Activated T-helper 1 cell treated with anti-CD3 and anti-CD28 coated beads, Interleukin-2, amount 50 U/mL, for 16 hours (primary cell): ENCODE results near the gene SCRN2.

Experiments
- DNase-seq, 2 donors: peaks; one replicate each; pipeline ENCODE4 v3.0.0-alpha.2; 2020; ENCODE audit warnings: low read depth in 1 of 2, low spot score in 1 of 2

SCRN2 gene

GRCh38 chr17:47806913-47807255 lies 34.2 kb downstream of the SCRN2 start:
- no peak for DNase-seq

DNA sequence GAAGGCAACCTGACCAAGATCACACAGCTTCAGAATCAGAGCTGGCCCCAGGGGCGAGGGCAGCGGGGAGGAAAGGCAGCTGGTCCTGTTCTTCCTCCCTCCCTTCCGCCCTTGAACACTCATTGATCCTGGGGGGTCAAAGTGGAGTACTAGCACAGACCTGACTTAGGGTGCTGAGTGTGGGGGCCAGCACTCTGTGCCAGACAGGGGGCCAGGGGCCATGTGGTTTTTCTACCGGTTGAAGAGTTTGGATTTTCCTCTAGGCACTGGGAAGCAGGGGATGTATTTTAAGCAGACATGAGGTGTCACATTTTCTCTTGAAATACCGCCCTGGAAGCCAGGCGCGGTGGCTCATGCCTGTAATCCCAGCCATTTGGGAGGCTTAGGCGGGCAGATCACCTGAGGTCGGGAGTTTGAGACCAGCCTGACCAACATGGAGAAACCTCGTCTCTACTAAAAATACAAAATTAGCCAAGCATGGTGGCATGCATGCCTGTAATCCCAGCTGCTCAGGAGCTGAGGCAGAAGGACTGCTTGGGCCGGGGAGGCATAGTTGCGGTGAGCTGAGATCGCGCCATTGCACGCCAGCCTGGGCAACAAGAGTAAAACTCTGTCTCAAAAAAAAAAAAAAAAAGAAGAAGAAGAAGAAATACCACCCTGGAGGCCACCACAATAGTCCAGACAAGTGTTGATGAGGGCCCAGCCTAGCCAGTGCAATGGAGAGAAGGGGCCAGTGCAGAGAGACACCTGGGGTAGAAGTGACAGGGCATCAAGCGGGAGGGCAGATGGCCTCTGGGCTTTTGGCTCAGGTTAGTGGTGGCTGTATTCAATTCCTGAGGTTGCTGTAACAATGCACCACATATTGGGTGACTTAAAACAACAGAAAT lies 34.8 kb downstream of the SCRN2 start:
- no peak for DNase-seq

DNA sequence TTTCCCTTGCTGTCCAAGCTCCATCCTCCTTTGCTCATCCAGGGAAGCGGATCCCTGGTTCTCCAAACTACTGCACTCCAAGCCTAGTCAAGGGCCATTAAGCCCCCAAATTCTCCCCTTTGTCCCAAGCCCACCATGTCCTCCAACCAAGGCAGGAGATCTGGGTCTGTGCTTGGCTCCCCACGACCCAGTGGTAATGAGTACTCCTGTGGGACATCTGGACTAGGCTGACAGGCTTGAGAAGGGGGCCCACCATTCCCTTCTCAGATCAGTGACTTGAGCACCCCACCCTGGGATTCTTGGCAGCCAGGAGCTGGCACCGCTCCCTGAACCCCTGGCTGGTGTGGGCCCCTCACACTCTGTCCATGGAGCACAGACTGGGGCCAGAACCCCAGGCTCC lies 36.6 kb downstream of the SCRN2 start:
- no peak for DNase-seq

DNA sequence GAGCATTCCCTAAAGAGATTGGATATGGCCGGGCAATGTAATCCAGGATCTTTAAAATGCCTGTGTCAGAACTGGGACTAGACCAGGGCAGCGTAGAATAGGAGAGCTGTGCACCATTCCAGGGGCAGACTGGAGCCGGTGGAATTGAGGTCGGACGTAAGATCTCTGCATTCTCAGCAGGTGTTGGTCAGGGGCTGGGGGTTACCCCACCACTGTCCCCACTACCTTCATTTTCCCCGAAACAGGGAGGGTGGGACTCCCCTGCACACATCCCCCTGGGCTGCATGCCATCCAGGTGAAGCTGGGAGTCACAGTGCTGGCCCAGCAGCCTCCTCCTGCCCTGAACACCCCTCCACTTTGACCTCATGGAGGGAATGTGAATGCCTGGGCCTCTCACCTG lies 37.3 kb downstream of the SCRN2 start:
- DNase-seq: no peak

GRCh38 chr17:47803201-47803600 lies 37.9 kb downstream of the SCRN2 start:
- DNase-seq: no peak

GRCh38 chr17:47802341-47803022 lies 38.6 kb downstream of the SCRN2 start:
- peak in 1 of 2 donors; percentile 25 for DNase-seq

DNA sequence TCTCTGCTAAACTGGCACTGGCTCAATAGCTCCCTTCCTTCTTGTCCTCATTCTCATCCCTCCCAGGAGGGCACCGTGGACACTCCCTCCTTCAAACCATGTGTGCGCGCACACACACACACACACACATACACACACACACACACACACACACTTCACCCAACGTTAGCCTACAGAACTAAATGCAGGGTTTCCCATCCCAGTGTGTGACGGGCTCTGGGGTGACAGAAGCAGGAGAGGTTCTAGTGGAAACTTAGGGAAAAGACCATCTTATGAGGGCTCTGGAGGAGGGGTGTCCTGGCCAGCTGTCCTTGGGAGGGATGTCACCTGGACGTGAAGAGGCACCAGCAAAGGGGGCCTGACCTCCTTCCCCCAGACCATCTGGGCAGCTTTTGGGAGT lies 39.2 kb downstream of the SCRN2 start:
- DNase-seq: no peak

GRCh38 chr17:47801176-47801765 lies 39.8 kb downstream of the SCRN2 start:
- no peak for DNase-seq

GRCh38 chr17:47800686-47801085 lies 40.4 kb downstream of the SCRN2 start:
- DNase-seq: no peak

DNA sequence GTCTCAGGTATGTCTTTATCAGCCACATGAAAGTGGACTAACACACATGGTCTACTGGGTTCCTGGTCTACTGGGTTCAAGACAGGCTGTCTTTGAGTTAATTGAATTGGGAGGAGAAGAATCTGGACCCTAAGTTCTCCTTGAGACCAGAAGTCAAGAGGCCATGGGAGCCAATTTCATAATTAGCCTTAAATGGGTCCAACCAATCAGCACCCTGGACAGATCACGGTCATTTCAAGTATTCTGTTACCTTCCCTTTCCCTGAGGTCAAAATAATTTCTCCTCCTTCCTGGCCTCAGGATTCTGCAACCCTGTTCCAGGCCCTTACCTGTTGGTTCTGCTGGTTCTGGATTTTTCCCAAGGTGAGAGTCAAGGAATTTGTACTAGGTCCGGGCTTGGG lies 43.3 kb downstream of the SCRN2 start:
- no peak for DNase-seq

DNA sequence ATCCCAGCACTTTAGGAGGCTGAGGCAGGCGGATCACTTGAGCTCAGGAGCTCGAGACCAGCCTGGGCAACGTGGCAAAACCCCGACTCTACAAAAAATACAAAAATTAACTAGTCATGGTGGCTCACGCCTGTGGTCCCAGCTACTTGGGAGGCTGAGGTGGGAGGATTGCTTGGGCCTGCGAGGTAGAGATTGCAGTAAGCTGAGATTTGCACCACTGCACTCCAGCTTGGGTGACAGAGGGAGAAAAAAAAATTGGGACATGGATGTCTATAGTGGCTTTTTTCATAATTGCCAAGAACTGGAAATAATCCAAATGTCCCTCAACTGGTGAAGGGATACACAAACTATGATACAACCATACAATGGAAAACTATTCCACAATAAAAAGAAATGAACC lies 48.1 kb downstream of the SCRN2 start:
- DNase-seq: no peak

DNA sequence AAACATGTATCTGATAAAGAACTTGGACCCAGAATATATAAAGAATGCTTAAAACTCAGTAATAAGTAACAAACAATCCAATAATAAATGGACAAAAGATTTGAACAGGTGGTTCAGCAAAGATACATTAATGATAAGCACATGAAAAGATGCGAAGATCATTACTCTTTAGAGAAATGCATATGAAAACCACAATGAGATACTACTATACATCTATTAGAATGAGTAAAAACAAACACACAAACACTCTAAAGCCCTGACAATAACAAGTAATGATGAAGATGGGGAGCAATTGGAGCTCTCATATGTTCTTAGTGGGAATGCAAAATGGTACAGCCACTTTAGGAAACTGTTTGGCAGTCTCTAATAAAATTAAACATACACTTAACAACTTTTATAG lies 48.6 kb downstream of the SCRN2 start:
- DNase-seq: no peak

DNA sequence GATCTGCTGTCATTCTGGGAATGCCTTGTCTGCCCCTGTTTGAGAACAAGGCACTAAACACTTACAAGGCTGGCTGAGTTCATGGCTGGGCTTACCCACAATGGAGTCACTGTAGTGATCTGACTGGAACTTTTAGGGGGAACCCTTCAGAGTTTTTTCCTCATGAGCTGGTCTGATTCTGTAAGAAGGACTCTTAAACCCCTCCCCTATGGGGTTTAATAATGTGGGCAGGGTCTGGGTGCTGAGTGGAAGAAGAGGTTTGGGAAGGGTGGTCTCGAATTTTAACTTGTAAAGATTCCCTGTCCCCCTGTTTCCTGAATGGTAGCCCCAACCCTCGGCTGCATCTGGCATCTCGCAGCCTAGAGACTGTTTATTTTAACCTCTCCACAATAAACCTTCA lies 50.0 kb downstream of the SCRN2 start:
- no peak for DNase-seq

DNA sequence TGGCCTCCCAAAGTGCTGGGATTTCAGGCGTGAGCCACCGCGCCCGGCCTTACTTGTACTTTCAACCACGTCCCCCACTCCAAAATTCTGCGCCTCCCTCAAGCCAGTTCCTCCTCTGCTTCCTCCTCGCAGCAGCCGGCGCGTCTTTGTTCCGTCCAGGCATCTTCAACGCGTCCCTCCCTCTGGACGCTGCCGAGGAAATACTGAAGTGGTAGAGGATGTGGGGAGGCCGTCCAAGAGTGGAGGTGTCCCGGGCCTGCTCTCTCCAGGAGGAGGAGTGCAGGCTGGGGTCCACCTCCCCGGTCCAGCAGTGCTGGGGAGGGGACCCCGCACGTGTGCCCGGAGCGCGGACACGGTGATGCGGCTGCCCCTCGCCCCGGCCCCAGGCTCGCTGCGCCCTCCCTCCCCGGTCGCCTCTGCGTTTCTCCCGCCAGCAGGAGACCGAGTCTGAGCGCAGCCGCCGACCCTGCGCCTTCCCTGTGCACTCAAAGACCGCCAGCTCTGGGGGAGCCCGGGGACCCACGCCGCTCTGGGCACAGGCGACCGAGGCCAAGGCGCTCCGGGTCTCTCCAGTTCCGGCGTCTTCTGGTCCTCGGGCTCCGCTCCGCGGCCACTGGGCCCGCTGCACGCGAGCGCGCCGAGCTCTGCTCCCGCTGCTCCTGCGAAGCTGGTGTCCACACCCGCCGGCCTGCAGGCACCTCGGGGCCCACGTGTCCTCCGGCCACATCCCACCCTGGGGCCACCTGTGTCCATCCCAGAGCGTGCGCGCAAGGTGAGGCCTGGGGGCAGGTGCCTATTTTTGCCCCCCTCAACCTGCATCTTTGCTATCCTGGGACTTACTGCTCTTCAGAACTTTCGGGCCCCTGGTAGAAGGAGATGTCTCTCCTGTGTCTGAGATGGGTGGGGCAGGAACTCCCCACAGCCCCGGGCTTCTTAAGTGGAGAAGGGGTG lies 51.2 kb downstream of the SCRN2 start:
- peak in 1 of 2 donors; percentile 42 for DNase-seq
